ENCODE data around the gene MED17.
"Not testable (repeated sequence)": the region's sequence is repeated elsewhere in the genome, so short reads cannot be mapped to it uniquely, and the experiment has no call there.

The MED17 gene

DNA sequence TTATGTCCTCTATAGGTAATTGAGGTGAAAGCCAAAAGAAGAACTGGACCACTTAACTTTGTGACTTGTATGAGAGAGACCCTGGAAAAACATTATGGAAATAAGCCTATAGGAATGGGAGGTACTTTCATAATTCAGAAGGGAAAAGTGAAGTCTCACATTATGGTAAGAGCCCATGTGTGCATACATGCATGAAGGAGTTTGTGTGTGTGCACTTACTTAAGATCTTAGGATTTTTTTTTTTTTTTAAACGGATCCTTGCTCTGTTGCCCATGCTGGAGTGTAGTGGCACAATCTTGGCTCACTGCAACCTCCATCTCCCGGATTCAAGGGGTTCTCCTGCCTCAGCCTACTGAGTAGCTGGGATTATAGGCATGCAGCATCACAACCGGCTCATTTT is 26.8 kb upstream of the MED17 start:
- DNase-seq (ENCODE audit: insufficient read length, low spot score) (no peak), FAIRE-seq (no peak)

GRCh38 chr11:93757924-93758865 is 25.9 kb upstream of the MED17 start:
- FAIRE-seq (no peak), DNase-seq (ENCODE audit: insufficient read length, low spot score) (no peak)

- DNase-seq (ENCODE audit: insufficient read length, low spot score); FAIRE-seq: not testable (repeated sequence)
These were observed 25.0 kb upstream of the MED17 start for GRCh38 chr11:93759123-93759522.

DNA sequence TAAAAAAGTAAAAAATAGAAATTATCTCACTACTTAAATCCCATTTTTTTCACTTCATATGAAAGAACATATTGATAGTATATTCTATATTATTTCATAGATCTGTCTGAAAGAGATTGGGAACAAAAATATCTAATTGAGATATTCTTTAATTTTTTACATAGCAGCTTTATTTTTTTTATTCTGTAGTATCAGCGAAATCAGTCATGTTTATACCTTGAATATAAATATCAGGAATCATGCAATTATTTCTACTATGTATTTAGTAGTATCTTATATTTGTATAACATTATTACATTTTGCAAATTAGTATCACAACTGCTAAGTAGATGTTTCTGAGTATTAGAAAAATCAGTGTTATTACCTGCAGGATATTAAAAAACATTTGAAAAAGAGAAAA is 22.2 kb upstream of the MED17 start:
- FAIRE-seq (no peak), DNase-seq (ENCODE audit: insufficient read length, low spot score) (no peak)

GRCh38 chr11:93765551-93765950 is 18.5 kb upstream of the MED17 start:
- FAIRE-seq (no peak), DNase-seq (ENCODE audit: insufficient read length, low spot score) (no peak)

DNA sequence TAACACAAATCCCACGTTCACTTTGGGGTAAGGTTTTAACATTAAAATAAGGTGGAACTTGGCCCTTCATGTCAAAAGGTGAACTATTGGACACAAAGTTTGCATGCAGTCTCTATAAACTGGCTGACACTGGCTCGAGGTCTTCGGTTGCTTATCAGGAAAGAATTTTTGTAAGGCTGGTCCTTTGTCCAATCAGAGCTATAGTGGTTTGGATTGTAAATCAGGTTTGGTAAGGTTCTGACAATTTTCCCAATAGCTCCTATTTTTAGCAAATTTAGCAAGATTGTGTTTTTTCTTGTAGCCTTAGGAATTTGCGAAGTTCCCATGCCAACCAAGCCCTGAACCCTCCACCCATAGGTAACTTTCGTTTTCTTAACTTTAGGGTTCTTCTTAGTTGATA is 17.6 kb upstream of the MED17 start:
- DNase-seq (ENCODE audit: insufficient read length, low spot score) (no peak), FAIRE-seq (no peak)

- no peak for FAIRE-seq
These were observed 17.1 kb upstream of the MED17 start for GRCh38 chr11:93767018-93767417.

DNA sequence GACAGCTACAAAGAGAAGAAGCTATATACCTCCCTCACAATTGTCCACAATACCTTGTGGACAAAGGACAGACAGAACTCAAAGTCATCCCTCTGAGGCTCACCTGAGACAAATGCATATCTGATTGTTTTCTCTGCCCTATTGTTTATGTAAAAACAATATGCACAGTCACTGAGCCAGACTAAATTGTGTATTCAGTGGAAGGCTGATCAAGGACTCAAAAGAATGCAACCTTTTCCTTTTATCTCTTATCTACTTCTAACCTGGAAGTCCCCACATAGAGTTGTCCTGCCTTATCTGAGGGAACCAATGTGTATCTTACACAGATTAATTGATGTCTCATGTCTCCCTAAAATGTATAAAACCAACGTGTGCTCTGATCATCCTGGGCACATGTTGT is 13.9 kb upstream of the MED17 start:
- DNase-seq (ENCODE audit: insufficient read length, low spot score) (no peak), FAIRE-seq (no peak)

More at GRCh38 chr11:93767018-93767417, 17.1 kb upstream of the MED17 start:
- no peak for DNase-seq (ENCODE audit: insufficient read length, low spot score)

GRCh38 chr11:93772123-93772522 is 12.0 kb upstream of the MED17 start:
- FAIRE-seq (no peak), DNase-seq (ENCODE audit: insufficient read length, low spot score) (no peak)

- DNase-seq (ENCODE audit: insufficient read length, low spot score) (no peak), FAIRE-seq (no peak)
These were observed 11.0 kb upstream of the MED17 start for GRCh38 chr11:93773045-93773477.

GRCh38 chr11:93773601-93774200 is 10.4 kb upstream of the MED17 start:
- DNase-seq (ENCODE audit: insufficient read length, low spot score) = no peak
- no peak for FAIRE-seq

DNA sequence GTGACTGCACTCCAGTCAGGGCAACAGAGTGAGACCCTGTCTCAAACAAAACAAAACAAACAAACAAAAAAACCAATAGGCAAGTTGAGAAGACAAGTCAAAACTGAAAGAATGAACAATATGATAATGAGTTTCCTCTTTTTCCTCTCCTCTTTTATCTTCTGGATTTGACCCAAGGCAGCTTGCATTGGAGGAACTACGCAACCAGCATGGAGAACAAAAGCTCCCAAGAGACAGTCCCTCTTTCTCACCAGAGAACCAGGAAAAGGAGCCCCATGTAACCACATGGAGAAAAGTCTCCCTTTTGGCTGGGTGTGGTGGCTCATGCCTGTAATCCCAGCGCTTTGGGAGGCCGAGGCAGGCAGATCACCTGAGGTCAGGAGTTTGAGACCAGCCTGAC is 9.5 kb upstream of the MED17 start:
- not testable (repeated sequence) for FAIRE-seq; DNase-seq (ENCODE audit: insufficient read length, low spot score)

GRCh38 chr11:93775289-93775688 is 8.8 kb upstream of the MED17 start:
- DNase-seq (ENCODE audit: insufficient read length, low spot score) (no peak), FAIRE-seq (no peak)

GRCh38 chr11:93783362-93783761 is 720 bp upstream of the MED17 start:
- FAIRE-seq (no peak), DNase-seq (ENCODE audit: insufficient read length, low spot score) (no peak)

GRCh38 chr11:93783765-93784144 is 327 bp upstream of the MED17 start:
- DNase-seq (ENCODE audit: insufficient read length, low spot score) (no peak), FAIRE-seq (no peak)

DNA sequence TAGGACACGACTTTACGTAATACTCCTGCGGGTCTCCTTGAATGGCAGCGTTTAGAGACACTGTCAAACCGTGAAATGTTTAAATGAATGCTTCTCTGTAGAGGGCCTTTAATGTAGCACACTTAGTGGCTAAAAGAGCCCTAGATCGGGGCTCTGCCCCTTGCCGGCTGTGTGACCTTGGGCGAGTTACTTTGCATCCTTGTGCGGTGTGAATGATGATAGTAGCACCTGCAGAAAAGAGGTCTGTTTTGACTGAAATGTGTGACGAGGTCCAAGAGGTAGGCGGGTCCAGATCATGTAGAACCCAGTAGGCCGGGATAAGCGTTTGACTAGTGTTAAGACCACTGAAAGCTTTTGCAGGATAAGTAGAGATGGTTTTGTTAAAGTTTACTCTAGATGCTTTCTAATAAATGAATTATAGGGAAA is 866 bp downstream of the MED17 start:
- FAIRE-seq (peak; percentile 76), DNase-seq (ENCODE audit: insufficient read length, low spot score) (no peak)

- FAIRE-seq (no peak), DNase-seq (ENCODE audit: insufficient read length, low spot score) (no peak)
These were observed 7.4 kb downstream of the MED17 start for GRCh38 chr11:93791493-93791892.

DNA sequence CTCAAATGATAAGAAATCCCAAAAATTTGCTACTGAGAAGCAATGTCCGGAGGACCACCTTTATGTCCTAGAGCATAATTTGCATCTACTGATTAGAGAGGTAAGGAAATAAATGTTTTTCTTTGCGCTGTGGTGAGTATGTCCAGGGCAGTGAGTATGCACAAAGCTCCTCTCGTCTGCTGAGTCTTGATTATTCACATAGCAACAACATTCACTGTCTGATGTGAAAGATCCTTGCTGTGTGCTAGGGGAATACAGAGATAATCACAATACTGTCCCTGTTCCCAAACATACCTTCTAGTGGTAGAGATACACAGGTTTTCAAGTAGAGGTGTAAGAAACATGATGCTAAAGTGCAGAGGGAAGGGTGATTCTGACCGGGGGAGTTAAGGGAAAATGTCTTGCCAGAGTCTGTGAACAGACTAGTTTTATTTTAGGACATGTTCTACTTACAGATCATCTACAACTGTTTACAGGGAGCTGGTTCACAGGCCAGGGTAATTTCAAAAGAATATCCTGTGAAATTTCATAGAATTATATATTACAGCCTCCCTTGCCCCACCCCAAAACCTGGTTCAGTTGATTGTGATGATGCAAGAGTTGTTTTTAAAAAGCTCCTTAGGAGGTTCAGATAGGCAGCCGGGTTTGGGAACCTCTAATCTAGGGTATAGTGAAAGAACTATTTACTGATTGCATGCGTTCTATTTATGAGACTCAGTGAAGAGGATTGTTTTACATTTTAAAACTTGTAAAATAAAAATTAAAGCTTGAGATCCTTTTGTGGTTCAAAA is 12.6 kb downstream of the MED17 start:
- DNase-seq (ENCODE audit: insufficient read length, low spot score) (no peak), FAIRE-seq (no peak)

- no peak for FAIRE-seq
- DNase-seq (ENCODE audit: insufficient read length, low spot score) = no peak
These were observed 17.3 kb downstream of the MED17 start for GRCh38 chr11:93801366-93801765.

DNA sequence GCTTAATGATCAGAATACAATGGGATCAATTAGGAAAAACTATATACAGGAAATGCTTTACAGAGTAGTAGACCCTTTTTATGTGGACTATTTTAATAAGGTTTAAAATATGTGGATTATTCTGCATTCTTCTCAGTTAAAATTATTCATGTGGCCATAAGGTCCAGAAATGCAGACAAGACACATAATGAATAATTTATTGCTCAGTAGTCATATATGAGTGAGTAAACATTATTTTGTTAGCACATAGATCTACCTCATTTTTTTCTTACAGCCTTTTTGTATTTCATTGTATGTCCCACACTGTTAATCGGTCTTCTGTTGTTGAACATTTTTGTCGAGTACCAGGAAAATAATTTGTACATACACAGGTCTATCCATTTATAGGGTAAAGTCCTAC is 20.8 kb downstream of the MED17 start:
- DNase-seq (ENCODE audit: insufficient read length, low spot score) = no peak
- no peak for FAIRE-seq

DNA sequence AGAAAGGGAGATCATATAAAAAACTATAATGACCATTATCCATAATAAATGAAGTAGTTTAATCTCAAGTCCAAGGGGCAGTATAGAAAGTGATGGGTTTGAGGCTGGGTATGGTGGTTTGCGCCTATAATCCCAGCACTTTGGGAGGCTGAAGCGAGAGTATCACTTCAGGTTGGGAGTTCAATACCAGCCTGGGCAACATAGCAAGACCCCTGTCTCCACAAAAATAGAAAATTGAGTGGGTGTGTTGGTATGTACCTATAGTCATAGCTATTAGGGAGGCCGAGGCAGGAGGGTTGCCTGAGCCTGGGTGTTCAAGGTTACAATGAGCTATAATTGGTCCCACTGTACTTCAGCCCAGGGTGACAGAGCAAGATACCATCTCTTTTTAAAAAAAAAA is 23.9 kb downstream of the MED17 start:
- no peak for FAIRE-seq
- DNase-seq (ENCODE audit: insufficient read length, low spot score) = no peak
